Measurements from ENCODE around the gene TERT.

DNA sequence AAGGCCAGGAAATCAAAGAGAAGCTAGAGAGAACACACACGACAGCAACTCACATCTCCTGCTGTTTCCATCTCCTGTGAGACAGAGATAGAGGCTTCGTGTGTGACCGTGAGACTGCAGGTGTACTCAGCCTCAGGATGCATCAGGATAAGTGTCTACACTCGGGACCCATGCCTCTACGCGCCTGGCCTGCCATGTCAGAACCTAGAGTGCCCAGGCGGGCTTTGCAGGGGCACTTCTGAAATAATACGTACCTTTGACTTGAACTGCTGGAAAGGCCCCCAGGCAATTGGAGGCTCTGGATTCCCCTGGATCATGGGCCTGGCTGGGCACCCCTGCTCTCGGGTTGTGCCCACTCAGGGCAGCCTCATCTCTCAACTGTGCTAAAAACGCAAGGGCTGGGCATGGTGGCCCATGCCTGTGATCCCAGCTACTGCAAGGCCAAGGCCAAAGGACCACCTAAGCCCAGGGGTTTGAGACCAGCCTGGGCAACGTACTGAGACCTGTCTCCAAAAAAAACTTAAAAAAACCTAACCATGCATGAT is 37.1 kb upstream of the TERT start:
- TF ChIP-seq, protein P1, sequence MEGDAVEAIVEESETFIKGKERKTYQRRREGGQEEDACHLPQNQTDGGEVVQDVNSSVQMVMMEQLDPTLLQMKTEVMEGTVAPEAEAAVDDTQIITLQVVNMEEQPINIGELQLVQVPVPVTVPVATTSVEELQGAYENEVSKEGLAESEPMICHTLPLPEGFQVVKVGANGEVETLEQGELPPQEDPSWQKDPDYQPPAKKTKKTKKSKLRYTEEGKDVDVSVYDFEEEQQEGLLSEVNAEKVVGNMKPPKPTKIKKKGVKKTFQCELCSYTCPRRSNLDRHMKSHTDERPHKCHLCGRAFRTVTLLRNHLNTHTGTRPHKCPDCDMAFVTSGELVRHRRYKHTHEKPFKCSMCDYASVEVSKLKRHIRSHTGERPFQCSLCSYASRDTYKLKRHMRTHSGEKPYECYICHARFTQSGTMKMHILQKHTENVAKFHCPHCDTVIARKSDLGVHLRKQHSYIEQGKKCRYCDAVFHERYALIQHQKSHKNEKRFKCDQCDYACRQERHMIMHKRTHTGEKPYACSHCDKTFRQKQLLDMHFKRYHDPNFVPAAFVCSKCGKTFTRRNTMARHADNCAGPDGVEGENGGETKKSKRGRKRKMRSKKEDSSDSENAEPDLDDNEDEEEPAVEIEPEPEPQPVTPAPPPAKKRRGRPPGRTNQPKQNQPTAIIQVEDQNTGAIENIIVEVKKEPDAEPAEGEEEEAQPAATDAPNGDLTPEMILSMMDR (IDR thresholded peaks at IDR 0.05; ENCODE audit: borderline replicate concordance, extremely low read depth, low read length, poor library complexity, severe bottlenecking) = no peak
- no peak for TF ChIP-seq EZH2 (IDR thresholded peaks at IDR 0.05; ENCODE audit: borderline replicate concordance, low read depth, low read length, severe bottlenecking)
